ENCODE results near the gene UGT1A9. TPM values are rescaled to one million over a fixed set of nuclear protein-coding genes. Genes with fewer than 3 reads are reported as not detected.

UGT1A9 gene
- total RNA-seq, 1 donor from 2014 or later: not detected

GRCh38 chr2:233706720-233707119 lies 35.0 kb downstream of the UGT1A9 start:
- Histone ChIP-seq H3K4me1 (peaks cover 9% of the 10 kb centered on the region), H3K4me3 (no peak overlapping the region), H3K36me3 (no peaks in the 10 kb centered on the region), H3K9me3 (no peaks in the 10 kb centered on the region), H3K27ac (no peak overlapping the region), H3K27me3 (ENCODE audit: low read depth) (no peaks in the 10 kb centered on the region)
- no peak for TF ChIP-seq CTCF (IDR thresholded peaks at IDR 0.05)
- ATAC-seq (no peak), DNase-seq (no peak)
- intact Hi-C loops (cut with DNase I): no loop called here

- H3K4me1 ChIP-seq: peaks cover 9% of the 10 kb centered on the region
- no peaks in the 10 kb centered on the region for H3K9me3 ChIP-seq
- ATAC-seq: no peak
- H3K27me3 ChIP-seq (ENCODE audit: low read depth): no peaks in the 10 kb centered on the region
- intact Hi-C loops (cut with DNase I): no loop called here
- no peaks in the 10 kb centered on the region for H3K36me3 ChIP-seq
- DNase-seq: no peak
- H3K4me3 ChIP-seq: no peak overlapping the region
- H3K27ac ChIP-seq: no peak overlapping the region
- no peak for TF ChIP-seq CTCF (IDR thresholded peaks at IDR 0.05)
Measured at GRCh38 chr2:233707940-233708644, 36.4 kb downstream of the UGT1A9 start.

- H3K36me3 ChIP-seq: no peaks in the 10 kb centered on the region
- H3K27me3 ChIP-seq (ENCODE audit: low read depth): no peaks in the 10 kb centered on the region
- no peak for DNase-seq
- no peak overlapping the region for H3K27ac ChIP-seq
- no peak for TF ChIP-seq CTCF (IDR thresholded peaks at IDR 0.05)
- no peak for ATAC-seq
- peaks cover 9% of the 10 kb centered on the region for H3K4me1 ChIP-seq
- intact Hi-C loops (cut with DNase I): no loop called here
- no peak overlapping the region for H3K4me3 ChIP-seq
- no peaks in the 10 kb centered on the region for H3K9me3 ChIP-seq
Measured at GRCh38 chr2:233708942-233709341, 37.2 kb downstream of the UGT1A9 start.

GRCh38 chr2:233711312-233712008 lies 39.8 kb downstream of the UGT1A9 start:
- Histone ChIP-seq H3K36me3 (no peaks in the 10 kb centered on the region), H3K9me3 (no peaks in the 10 kb centered on the region), H3K27me3 (ENCODE audit: low read depth) (no peaks in the 10 kb centered on the region), H3K27ac (no peak overlapping the region), H3K4me1 (peaks cover 9% of the 10 kb centered on the region), H3K4me3 (no peak overlapping the region)
- ATAC-seq (peak; percentile 91 to 95), DNase-seq (peak; percentile 87)
- intact Hi-C loops (cut with DNase I): no loop called here
- TF ChIP-seq CTCF (IDR thresholded peaks at IDR 0.05): peak; percentile 81

- Histone ChIP-seq H3K4me3 (no peak within 1 kb of the TSS), H3K27me3 (ENCODE audit: low read depth) (no peaks in the 10 kb centered on the region), H3K36me3 (no peaks in the 10 kb centered on the region), H3K4me1 (peaks cover 9% of the 10 kb centered on the region), H3K27ac (no peak within 1 kb of the TSS), H3K9me3 (no peaks in the 10 kb centered on the region)
- DNase-seq: no peak
- intact Hi-C loops (cut with DNase I): no loop called here
- ATAC-seq: no peak
- no peak for TF ChIP-seq CTCF (IDR thresholded peaks at IDR 0.05)
Measured at GRCh38 chr2:233712611-233713261, 41.0 kb downstream of the UGT1A9 start, which contains the start of gene UGT1A5. Gene UGT1A5, plus strand, starts transcription at chr2:233712907. Its CDS starts 85 bp downstream, at chr2:233712992.

Measured in lower lobe of right lung (tissue), 2 donors.